T-helper 17 cell (primary cell): ENCODE results near the gene SPAG8. TPM values are rescaled to one million over a fixed set of nuclear protein-coding genes. Genes with fewer than 3 reads are reported as not detected.
A peak's percentile ranks its signal among the peaks of the same experiment; 100 is the strongest.

ENCODE experiments used
- ATAC-seq: fragments of 150-1000 bp; cut with Tn5 transposase; 2 replicates; pipeline ENCODE4 v1.10.0; 2021; ENCODE audit warnings: mild to moderate bottlenecking, moderate library complexity
- DNase-seq, 3 donors: peaks; one replicate each; pipeline versions ENCODE4 v3.0.0 to v3.0.0-alpha.2; 2020 to 2021
- H3K9me3 ChIP-seq: one replicate; pipeline ENCODE4 v1.7.0; 2013; ENCODE audit warnings: low read length, mild to moderate bottlenecking; ENCODE audit not compliant: control insufficient read depth, poor library complexity, severe bottlenecking
- H3K27ac Mint-ChIP-seq: one replicate; pipeline ENCODE4 v1.8.0; 2022; ENCODE audit warnings: mild to moderate bottlenecking, moderate library complexity, mixed read lengths
- H3K27me3 Mint-ChIP-seq: one replicate; pipeline ENCODE4 v1.8.0; 2022; ENCODE audit warnings: mixed read lengths
- H3K36me3 Mint-ChIP-seq: one replicate; pipeline ENCODE4 v1.8.0; 2022; ENCODE audit warnings: low read depth, mixed read lengths
- H3K4me1 Mint-ChIP-seq: one replicate; pipeline ENCODE4 v1.8.0; 2022; ENCODE audit warnings: mild to moderate bottlenecking, mixed read lengths
- H3K4me3 Mint-ChIP-seq: one replicate; pipeline ENCODE4 v1.8.0; 2022; ENCODE audit warnings: mild to moderate bottlenecking, moderate library complexity, mixed read lengths
- total RNA-seq, 4 donors: library from RNA in 2 of 4; stranded (reverse) in 2 of 4; gene quantifications; one replicate each; pipeline ENCODE4 v1.2.3 and lab custom pipeline; 2022 to 2026

Gene SPAG8
- total RNA-seq, 2 donors from 2014 or later = 0.81 to 0.97 TPM

GRCh38 chr9:35813434-35814105 lies 1.5 kb upstream of the SPAG8 start:
- H3K4me1 Mint-ChIP-seq = peaks cover 29% of the 10 kb centered on the region
- H3K27ac Mint-ChIP-seq = peak overlapping the region; percentile 85
- H3K4me3 Mint-ChIP-seq = peak overlapping the region; percentile 96
- no peaks in the 10 kb centered on the region for H3K9me3 ChIP-seq
- no peaks in the 10 kb centered on the region for H3K36me3 Mint-ChIP-seq
- ATAC-seq = no peak
- peaks cover 7% of the 10 kb centered on the region for H3K27me3 Mint-ChIP-seq
- DNase-seq = no peak

DNA sequence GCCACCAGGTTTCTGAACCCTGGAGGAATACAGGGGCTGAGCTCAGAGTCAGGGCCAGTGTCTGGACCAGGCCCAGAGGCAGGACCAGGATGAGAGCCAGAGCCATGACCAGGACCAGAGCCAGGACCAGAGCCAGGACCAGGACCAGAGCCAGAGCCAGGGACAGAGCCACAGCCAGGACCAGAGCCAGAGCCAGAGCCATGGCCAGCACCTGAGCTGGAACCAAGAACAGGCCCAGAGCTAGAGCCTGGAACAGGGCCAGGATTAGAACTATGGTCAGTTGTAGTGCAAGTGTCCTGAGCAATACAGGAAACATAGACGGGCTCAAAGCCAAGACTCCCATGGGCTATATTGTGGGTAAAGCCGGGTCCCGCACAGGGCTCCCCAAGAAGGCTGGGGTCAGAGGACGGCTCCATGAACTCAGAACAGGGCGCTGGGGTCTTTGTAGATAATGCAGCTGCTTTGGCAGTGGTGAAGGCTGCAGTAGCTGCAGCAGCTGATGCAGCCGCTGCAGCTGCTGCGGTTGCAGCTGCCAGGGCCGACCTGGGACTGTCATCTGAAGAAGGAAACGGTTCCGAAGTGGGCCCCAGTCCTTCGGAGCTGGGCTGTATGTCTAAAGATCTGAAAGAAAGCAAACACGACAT lies 559 bp downstream of the SPAG8 start:
- ATAC-seq (no peak), DNase-seq (no peak)
- no peaks in the 10 kb centered on the region for H3K9me3 ChIP-seq
- Mint-ChIP-seq H3K4me1 (peaks cover 26% of the 10 kb centered on the region), H3K27ac (peak overlapping the region; percentile 94), H3K4me3 (peak overlapping the region; percentile 89), H3K36me3 (no peaks in the 10 kb centered on the region), H3K27me3 (no peaks in the 10 kb centered on the region)

DNA sequence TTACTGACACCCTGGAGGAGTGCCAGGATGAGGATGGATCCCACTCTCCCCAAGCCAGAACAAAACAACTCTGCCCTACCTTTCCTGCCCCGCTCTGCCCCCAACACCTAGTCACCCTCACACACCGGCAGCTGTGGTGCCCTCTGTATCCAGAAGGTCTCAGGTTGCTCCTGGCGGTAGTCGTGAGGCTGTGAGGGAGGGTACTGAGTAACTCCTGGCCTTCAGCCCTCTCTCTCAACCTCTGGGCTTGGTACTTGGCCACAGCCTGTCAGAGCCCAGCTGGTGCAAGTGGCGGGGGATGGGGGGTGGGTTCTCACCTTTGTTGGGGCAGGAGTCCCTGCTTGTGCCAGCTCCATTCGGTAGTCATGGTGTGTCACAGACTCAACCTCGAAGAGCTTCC lies 1.9 kb downstream of the SPAG8 start:
- H3K4me1 Mint-ChIP-seq = peaks cover 22% of the 10 kb centered on the region
- no peaks in the 10 kb centered on the region for H3K27me3 Mint-ChIP-seq
- H3K27ac Mint-ChIP-seq = no peak overlapping the region
- H3K4me3 Mint-ChIP-seq = no peak overlapping the region
- DNase-seq (no peak), ATAC-seq (no peak)
- no peaks in the 10 kb centered on the region for H3K9me3 ChIP-seq
- no peaks in the 10 kb centered on the region for H3K36me3 Mint-ChIP-seq

- H3K36me3 Mint-ChIP-seq = no peaks in the 10 kb centered on the region
These were observed 3.6 kb downstream of the SPAG8 start for GRCh38 chr9:35808433-35808832.

GRCh38 chr9:35806101-35806500 lies 6.0 kb downstream of the SPAG8 start:
- H3K9me3 ChIP-seq = no peaks in the 10 kb centered on the region
- peaks cover 4% of the 10 kb centered on the region for H3K4me1 Mint-ChIP-seq
- H3K27me3 Mint-ChIP-seq = no peaks in the 10 kb centered on the region
- H3K36me3 Mint-ChIP-seq = peaks cover 5% of the 10 kb centered on the region
- DNase-seq (no peak), ATAC-seq (no peak)
- H3K27ac Mint-ChIP-seq = no peak overlapping the region
- no peak overlapping the region for H3K4me3 Mint-ChIP-seq

More at GRCh38 chr9:35808433-35808832, 3.6 kb downstream of the SPAG8 start:
- H3K27ac Mint-ChIP-seq = peak overlapping the region; percentile 8
- peaks cover 17% of the 10 kb centered on the region for H3K4me1 Mint-ChIP-seq
- no peaks in the 10 kb centered on the region for H3K9me3 ChIP-seq
- no peak for DNase-seq
- no peaks in the 10 kb centered on the region for H3K27me3 Mint-ChIP-seq
- no peak for ATAC-seq
- H3K4me3 Mint-ChIP-seq = no peak overlapping the region

DNA sequence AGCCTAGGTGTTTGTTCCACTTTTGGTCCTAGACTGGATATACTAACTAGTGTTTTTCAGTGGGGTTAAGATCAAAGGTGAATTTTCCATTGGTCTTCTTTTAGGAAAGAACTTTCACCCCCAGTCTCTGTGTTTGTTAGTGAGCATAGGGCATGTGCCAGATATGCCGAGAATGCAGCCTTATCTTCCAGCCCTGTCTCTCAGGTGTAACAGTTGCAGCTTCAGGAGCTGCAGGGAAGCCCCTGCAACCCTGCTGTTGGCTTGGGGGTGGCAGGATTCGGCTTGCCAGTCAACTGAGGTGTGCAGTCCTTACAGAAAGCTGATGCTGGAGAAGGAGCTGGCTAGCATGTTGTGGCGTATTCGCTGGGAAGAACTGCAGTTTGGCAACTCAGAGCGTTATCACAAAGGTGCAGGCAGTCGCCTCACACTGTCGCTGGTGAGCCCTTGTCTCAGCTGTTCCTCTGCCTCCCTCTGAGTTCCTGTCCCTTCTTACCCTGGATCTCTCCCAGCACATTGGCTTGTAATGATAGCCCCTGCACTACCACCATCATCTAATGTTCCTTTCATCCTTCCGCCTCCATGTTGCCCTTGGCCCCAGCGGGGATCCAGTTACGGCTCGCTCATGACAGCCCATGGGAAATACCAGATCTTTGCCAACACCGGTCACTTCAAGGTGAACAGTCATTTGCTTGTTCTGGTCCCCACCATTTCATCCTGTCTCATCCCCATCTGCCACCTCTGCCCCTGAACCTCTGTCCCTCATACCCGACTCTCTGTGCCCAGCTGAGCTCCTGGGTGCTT lies 10.5 kb downstream of the SPAG8 start:
- H3K9me3 ChIP-seq = no peaks in the 10 kb centered on the region
- DNase-seq (no peak), ATAC-seq (no peak)
- Mint-ChIP-seq H3K27me3 (no peaks in the 10 kb centered on the region), H3K36me3 (peaks cover 12% of the 10 kb centered on the region), H3K4me1 (peaks cover 11% of the 10 kb centered on the region), H3K27ac (no peak overlapping the region), H3K4me3 (no peak overlapping the region)

- ATAC-seq = no peak
- peaks cover 12% of the 10 kb centered on the region for H3K36me3 Mint-ChIP-seq
- H3K4me3 Mint-ChIP-seq = no peak overlapping the region
- peaks cover 12% of the 10 kb centered on the region for H3K4me1 Mint-ChIP-seq
- no peaks in the 10 kb centered on the region for H3K27me3 Mint-ChIP-seq
- no peaks in the 10 kb centered on the region for H3K9me3 ChIP-seq
- no peak for DNase-seq
- H3K27ac Mint-ChIP-seq = peak overlapping the region; percentile 79
These were observed 11.5 kb downstream of the SPAG8 start for GRCh38 chr9:35800530-35800929.

GRCh38 chr9:35798658-35799374 lies 13.2 kb downstream of the SPAG8 start:
- DNase-seq (no peak), ATAC-seq (no peak)
- Mint-ChIP-seq H3K27me3 (no peaks in the 10 kb centered on the region), H3K4me3 (no peak overlapping the region), H3K27ac (no peak overlapping the region), H3K36me3 (peaks cover 12% of the 10 kb centered on the region), H3K4me1 (peaks cover 20% of the 10 kb centered on the region)
- no peaks in the 10 kb centered on the region for H3K9me3 ChIP-seq

DNA sequence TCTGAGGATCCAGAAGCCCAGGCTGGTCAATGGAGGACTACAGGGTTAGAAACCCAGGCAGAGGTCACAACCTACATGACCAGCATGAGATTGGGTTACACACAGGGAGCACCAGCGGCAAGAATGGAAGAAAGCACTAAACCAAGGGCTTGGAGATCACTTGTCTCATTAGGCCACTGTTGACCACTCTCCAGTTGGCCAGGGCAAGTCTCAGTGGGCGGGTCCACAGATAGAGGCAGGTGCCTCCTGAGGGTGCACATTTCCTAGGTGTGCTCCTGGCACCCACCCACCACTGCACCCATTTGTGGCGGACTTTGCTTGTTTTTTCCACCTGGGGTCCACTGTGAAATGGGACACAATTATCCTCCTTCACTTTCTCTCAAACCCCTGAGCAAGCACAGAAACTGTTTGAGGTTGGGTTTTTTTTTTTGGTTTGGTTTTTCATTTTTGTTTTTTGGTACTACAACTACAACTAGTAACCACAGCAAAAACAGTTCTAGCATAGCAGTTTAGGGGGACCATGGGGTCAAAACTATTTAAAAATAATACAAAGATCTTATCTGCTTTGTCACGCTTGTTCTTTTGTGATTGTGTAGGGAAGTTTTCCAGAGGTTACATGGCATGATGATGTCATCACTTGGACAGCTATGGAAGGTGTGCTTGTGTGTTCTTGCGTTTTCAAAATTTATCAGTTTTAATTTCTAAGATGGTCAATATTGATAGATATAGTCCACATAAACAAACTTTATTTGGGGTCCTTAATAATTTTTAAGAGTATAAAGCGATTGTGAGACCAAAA lies 14.6 kb downstream of the SPAG8 start:
- no peaks in the 10 kb centered on the region for H3K9me3 ChIP-seq
- peak overlapping the region; percentile 56 for H3K27ac Mint-ChIP-seq
- DNase-seq (no peak), ATAC-seq (no peak)
- no peaks in the 10 kb centered on the region for H3K27me3 Mint-ChIP-seq
- H3K36me3 Mint-ChIP-seq = peaks cover 15% of the 10 kb centered on the region
- H3K4me3 Mint-ChIP-seq = no peak overlapping the region
- peaks cover 24% of the 10 kb centered on the region for H3K4me1 Mint-ChIP-seq

- Mint-ChIP-seq H3K27ac (no peak overlapping the region), H3K4me1 (peaks cover 24% of the 10 kb centered on the region), H3K27me3 (no peaks in the 10 kb centered on the region), H3K4me3 (no peak overlapping the region), H3K36me3 (peaks cover 7% of the 10 kb centered on the region)
- DNase-seq (no peak), ATAC-seq (no peak)
- no peaks in the 10 kb centered on the region for H3K9me3 ChIP-seq
These were observed 16.4 kb downstream of the SPAG8 start for GRCh38 chr9:35795695-35796094.

GRCh38 chr9:35793461-35793860 lies 18.6 kb downstream of the SPAG8 start:
- Mint-ChIP-seq H3K4me3 (no peak overlapping the region), H3K27ac (peak overlapping the region; percentile 72), H3K4me1 (peaks cover 23% of the 10 kb centered on the region), H3K27me3 (no peaks in the 10 kb centered on the region), H3K36me3 (peaks cover 3% of the 10 kb centered on the region)
- no peak for DNase-seq
- ATAC-seq = no peak
- H3K9me3 ChIP-seq = no peaks in the 10 kb centered on the region

DNA sequence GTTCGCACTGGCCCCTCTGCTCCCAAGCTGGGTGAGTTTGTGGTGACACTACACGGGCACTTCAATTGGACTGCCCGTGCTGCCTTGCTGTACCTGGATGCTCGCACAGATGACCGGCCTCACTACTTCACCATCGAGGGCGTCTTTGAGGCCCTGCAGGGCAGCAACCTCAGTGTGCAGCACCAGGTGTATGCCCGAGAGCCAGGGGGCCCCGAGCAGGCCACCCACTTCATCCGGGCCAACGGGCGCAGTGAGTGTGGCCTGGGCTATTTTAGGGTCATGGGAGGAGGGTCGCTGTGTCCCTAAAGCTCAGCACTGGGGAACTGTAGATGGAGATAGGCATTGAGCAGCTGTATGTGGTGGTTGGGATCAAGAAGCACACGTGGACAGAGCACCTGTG lies 19.2 kb downstream of the SPAG8 start:
- Mint-ChIP-seq H3K4me3 (no peak overlapping the region), H3K36me3 (peaks cover 3% of the 10 kb centered on the region), H3K27ac (peak overlapping the region; percentile 72), H3K4me1 (peaks cover 23% of the 10 kb centered on the region), H3K27me3 (no peaks in the 10 kb centered on the region)
- DNase-seq (no peak), ATAC-seq (no peak)
- H3K9me3 ChIP-seq = no peaks in the 10 kb centered on the region
